GM21825 (cell line): ENCODE measurements around the gene MCCC1.
A peak's percentile ranks its signal among the peaks of the same experiment; 100 is the strongest.

ENCODE experiments used
- ATAC-seq: cut with Tn5 transposase; IDR thresholded peaks from one replicate; pipeline ENCODE4 v1.9.1; 2021; ENCODE audit warnings: mild to moderate bottlenecking, moderate library complexity; ENCODE audit not compliant: unreplicated experiment

Gene MCCC1

GRCh38 chr3:182989566-182989965 is 109.7 kb downstream of the MCCC1 start:
- ATAC-seq, result no peak

DNA sequence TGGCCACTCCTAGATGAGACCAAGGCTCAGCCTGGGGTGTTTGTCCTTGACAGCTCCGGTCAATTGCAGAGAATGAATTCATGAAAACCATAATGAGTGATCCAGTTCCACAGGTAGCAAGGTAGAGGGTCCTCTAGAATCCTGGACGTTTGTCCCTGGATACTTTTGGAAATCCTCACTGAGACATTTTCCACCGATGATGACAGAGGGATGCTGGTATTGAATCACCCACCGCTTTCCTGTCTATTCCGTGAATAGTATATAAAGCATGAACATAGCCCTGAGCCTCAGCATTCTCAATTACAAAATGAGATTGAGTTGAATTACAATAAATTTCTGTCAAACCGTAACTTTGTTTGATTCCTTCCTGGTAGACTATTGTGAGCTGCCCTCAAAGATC is 113.3 kb downstream of the MCCC1 start:
- no peak for ATAC-seq

DNA sequence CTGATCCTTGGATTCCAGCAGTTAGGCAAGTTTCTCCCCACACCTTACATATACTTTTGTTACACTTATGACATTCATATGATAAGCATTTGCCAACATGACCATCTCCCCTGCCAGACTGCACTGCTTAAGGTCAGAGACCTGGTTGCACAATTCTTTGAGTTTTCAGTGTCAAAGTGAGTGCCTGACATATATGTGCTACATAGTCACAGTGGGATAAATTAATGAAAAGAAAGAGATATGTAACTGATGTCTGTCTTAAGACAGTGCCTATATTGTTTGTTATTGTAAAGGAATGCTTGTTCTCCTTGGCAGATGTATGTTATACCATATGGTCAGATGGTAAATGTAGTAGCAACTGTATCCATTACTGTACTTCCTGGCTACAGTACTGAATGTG is 115.4 kb downstream of the MCCC1 start:
- no peak for ATAC-seq

DNA sequence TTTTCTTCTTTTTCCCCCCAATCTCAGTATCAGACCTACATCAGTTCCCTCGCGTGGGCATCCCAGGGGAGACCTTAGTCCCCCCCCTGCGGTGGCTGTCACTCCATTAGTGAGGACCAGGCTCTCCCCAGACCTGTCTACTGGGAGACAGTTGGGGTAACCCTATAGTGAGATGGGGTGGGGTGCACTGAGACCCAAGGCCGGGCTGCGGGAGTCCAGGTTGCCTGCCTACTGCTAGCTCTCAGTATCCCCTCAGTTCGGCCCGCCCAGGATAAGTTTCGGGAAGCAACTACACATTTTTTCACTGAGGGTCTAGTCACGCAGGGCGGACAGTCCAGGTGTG is 118.3 kb downstream of the MCCC1 start:
- no peak for ATAC-seq

GRCh38 chr3:182980204-182981037 is 118.9 kb downstream of the MCCC1 start, which contains the start of gene DCUN1D1:
Gene DCUN1D1, minus strand, starts transcription at chr3:182980538. Its CDS starts 49 bp downstream, at chr3:182980489.
- peak; percentile 80 for ATAC-seq

DNA sequence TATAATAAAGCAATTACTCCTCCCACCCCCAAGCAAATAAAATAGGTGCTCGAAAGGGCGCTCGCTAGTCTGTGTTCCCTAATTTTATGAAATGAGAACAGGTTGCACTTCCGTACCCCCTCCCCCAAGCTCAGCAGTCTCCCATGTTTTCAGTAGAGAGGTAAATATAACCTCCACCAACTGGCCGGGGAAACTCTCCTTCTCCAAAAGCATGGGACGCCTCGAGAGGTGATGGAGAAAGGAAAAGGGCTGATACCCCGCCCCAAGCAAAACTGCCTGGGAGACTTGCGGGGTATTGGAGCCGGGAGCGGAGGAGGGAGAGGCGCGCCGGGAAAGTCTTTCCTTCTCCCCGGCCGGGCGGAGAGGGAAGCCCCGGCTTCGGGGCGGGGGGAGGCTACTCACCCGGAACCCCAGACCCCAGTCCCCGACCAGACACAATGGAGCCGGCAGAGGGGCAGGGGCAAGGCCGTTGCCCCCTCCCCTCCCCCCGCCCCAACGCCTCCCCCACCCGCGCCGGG is 119.6 kb downstream of the MCCC1 start:
- peak; percentile 18 for ATAC-seq

DNA sequence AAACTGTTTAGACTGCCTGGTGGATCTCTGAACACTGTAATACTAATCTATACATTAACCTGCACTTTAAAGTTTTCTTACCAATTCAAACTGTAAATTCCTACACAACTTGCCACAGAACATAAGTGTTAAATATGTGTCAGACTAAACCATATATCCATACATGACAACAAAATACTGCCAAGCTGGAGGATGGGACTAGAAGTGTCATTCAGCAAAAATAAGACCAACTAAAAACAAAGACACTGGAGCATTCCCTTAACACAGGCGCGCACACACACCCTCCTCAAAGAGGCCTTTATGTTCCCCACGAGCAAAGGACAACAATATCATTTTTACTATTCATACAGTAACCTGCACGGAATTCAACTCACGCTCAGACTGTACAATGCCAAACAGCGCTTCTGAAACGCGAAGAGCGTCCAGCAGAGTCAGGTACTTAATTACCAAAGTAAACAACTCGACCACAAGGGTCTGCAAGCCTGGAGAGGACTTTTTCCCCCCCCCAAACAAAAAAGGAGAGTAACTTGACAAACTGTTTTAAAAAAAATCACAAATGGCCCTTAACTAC is 120.1 kb downstream of the MCCC1 start:
- ATAC-seq, result no peak

DNA sequence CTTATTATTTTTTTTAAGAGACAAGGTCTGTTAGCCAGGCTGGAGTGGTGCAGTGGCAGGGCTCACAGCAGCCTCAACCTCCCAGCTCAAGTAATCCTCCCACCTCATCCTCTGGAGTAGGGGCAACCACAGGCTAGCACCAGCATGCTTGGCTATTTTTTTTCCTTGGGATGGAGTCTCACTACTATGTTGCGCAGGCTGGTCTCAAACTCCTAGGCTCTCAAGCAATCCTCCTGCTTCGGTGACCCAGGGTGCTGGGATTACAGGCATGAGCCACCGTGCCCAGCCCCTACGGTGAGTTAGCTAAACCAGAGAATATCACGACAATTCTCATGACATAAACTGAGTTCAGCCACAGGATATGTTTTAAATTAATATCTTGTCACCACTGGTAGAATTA is 120.9 kb downstream of the MCCC1 start:
- no peak for ATAC-seq

DNA sequence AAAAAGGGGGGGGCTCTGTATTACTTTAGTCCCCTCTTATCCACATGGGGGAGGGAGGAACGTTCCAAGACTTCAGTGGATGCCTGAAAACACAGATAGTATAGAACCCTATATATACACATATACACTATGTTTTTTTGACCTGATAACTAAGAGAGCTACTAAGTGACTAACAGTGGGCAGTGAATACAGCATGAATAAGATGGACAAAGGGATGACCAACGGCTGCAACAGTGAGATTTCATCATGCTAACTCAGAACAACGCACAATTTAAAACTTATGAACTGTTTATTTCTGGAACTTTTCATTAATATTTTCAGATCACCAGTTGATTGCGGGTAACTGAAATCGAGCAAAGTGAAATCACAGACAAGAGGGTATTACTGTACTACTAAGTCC is 126.2 kb downstream of the MCCC1 start:
- ATAC-seq, result no peak

- no peak for ATAC-seq
Measured at GRCh38 chr3:182972387-182972786, 126.9 kb downstream of the MCCC1 start.

DNA sequence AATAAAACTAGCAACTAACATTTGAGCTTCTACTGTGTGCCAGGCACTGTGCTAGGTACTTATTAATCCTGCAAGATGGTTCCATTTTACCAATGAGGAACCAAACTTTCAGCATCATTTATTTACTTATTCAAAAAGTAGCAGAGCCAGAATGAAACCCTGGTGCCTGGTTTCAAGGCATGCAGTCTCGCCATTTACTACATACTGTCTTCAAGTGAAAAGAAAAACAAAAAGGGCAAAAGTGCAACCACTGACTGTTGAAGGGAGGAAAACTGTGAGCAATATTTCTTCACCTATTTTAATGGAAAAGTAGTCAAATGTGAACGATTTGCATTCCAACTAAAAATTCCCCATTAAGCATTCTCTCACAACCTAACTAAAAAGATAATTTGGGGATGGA is 127.7 kb downstream of the MCCC1 start:
- no peak for ATAC-seq

- no peak for ATAC-seq
Measured at GRCh38 chr3:182970811-182971418, 128.4 kb downstream of the MCCC1 start.

DNA sequence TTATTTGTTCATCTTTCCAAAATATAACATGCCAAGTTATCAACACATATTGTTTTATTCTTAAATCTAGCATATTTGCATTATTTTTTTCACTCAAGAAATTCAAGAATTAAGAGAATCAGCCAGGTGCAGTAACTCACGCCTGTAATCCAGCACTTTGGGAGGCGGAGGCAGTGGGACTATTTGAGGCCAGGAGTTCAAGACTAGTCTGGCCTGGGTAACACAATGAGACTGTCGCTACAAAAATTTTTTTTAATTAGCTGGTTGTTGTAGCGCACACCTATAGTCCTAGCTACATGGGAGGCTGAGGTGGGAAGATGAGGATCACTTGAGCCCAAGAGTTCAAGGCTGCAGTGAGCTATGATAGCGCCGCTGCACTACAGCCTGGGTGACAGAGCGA is 129.4 kb downstream of the MCCC1 start:
- no peak for ATAC-seq

DNA sequence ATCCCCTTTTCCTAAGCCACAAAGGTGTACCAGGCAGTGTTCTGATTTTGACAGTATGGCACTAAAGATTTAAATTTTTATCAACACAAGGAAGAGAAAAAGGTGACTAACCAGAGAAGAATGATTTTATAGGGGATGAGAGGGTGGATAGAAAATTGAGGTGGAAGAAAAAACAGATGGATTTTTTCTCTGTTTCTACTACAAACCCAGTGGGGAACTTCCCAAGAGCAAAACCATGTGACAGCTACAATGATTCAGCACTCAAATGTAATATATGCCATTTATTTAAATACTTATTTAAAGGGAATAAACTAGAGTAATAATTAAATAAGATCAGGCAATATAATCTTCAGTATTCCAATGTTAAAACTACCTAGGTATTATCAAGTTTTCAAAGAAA is 130.0 kb downstream of the MCCC1 start:
- no peak for ATAC-seq

DNA sequence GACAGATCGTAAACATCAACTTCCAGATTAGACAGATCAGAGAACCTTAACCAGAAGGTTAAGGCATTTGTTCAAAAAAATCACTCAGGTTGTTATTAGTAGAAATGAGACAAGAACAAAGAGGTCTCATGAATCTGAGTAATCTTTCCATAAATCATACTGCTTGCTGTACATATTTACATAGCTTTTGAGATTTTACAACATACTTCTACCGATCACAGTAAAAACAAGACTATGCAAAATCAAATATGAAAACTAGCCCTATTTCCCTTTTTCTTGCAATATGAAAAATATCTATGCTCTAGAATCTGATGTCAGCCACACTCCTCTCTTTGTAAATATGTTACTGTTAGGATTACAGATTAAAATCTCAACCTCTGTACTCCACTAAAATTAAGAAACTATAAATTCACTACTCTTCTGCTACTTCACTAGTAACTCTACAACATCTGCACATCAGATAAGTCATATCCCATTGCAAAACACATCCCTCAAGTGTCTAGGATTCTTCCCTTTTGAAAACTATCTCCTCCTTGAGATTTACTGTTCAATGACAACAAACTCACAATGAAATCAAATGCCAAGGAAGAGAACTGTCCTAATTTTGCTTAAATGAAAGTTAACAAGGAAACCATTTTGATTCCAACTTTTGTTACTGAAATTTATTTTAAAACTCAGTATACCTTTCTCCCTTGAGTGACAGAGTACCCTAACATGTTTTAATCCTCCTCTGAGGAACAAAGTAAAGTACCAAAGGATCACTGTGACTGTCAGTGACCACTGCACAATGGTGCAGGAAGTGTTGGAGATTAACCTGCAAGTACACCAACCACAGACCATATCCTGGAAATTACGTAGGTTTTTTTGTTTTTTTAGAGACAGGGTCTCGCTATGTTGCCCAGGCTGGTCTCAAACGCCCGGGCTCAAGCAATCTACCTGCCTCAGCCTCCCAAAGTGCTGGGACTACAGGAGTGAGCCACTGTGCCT is 131.8 kb downstream of the MCCC1 start:
- peak; percentile 54 for ATAC-seq

- ATAC-seq, result no peak
Measured at GRCh38 chr3:182965861-182966366, 133.4 kb downstream of the MCCC1 start.
